CD4-positive, alpha-beta memory T cell (primary cell): Measurements from ENCODE around the gene DYNC1LI1. TPM values are rescaled to one million over a fixed set of nuclear protein-coding genes. Genes with fewer than 3 reads are reported as not detected.

Source experiments
- CTCF ChIA-PET: fragments of 350-600 bp; sonication (Branson Sonifier 250); formaldehyde crosslinking; loops from one replicate; lab custom pipeline; 2021; ENCODE audit warnings: inconsistent platforms; ENCODE audit not compliant: partially characterized antibody; lab: Charles Lee
- POLR2A ChIA-PET: fragments of 350-600 bp; sonication (Branson Sonifier 250); formaldehyde crosslinking; loops from one replicate; lab custom pipeline; 2021; ENCODE audit not compliant: partially characterized antibody; lab: Charles Lee
- DNase-seq, 5 donors: peaks; one replicate each; pipeline versions ENCODE4 v3.0.0 to v3.0.0-alpha.2; 2020 to 2022; ENCODE audit warnings: mixed read lengths in 1 of 5
- H3K27ac ChIP-seq: one replicate; pipeline ENCODE4 v1.7.0; 2013; ENCODE audit warnings: low read depth, low read length
- H3K27me3 ChIP-seq: 2 replicates; pipeline ENCODE4 v1.7.0; 2013; ENCODE audit warnings: mild to moderate bottlenecking, low read length, moderate library complexity; ENCODE audit not compliant: insufficient read depth
- H3K36me3 ChIP-seq: 2 replicates; pipeline ENCODE4 v1.7.0; 2013; ENCODE audit warnings: mild to moderate bottlenecking, low read length, moderate library complexity; ENCODE audit not compliant: insufficient read depth
- H3K4me1 ChIP-seq: 2 replicates; pipeline ENCODE4 v1.7.0; 2013; ENCODE audit warnings: mild to moderate bottlenecking, low read length, moderate library complexity; ENCODE audit not compliant: insufficient read depth
- H3K4me3 ChIP-seq, 2 donors: one replicate each; pipeline ENCODE4 v1.7.0; 2013; ENCODE audit warnings: low read length in 2 of 2, mild to moderate bottlenecking in 1 of 2
- H3K9me3 ChIP-seq, 2 donors: one replicate each; pipeline ENCODE4 v1.7.0; 2013; ENCODE audit warnings: low read length in 2 of 2, control low read depth in 1 of 2; ENCODE audit not compliant: control insufficient read depth in 1 of 2
- H3K27ac Mint-ChIP-seq, 7 donors: one replicate each; pipeline ENCODE4 v1.8.0; 2020 to 2021; ENCODE audit warnings: mixed read lengths in 7 of 7, mild to moderate bottlenecking in 6 of 7, inconsistent platforms in 3 of 7, moderate library complexity in 3 of 7
- H3K27me3 Mint-ChIP-seq, 2 donors: one replicate each; pipeline ENCODE4 v1.8.0; 2020 to 2021; ENCODE audit warnings: mixed read lengths in 2 of 2
- H3K36me3 Mint-ChIP-seq, 2 donors: one replicate each; pipeline ENCODE4 v1.8.0; 2020 to 2021; ENCODE audit warnings: mixed read lengths in 2 of 2, inconsistent platforms in 1 of 2, mild to moderate bottlenecking in 1 of 2
- H3K4me1 Mint-ChIP-seq, 4 donors: one replicate each; pipeline ENCODE4 v1.8.0; 2020 to 2021; ENCODE audit warnings: mixed read lengths in 4 of 4, mild to moderate bottlenecking in 1 of 4
- H3K4me3 Mint-ChIP-seq, 8 donors: one replicate each; pipeline ENCODE4 v1.8.0; 2020 to 2021; ENCODE audit warnings: mixed read lengths in 8 of 8, mild to moderate bottlenecking in 7 of 8, moderate library complexity in 6 of 8, inconsistent platforms in 3 of 8
- H3K9me3 Mint-ChIP-seq, 8 donors: one replicate each; pipeline ENCODE4 v1.8.0; 2020 to 2021; ENCODE audit warnings: mixed read lengths in 8 of 8, mild to moderate bottlenecking in 5 of 8, inconsistent platforms in 3 of 8, moderate library complexity in 1 of 8
- intact Hi-C: fragments of 100-400 bp; cut with micrococcal nuclease; formaldehyde crosslinking; loops from one replicate; pipeline ENCODE4 v1.15.1; 2023
- polyA plus RNA-seq, 2 donors: library from polyadenylated mRNA; unstranded; fragments of 300-500 nt; fragmentation: Illumina TruSeq; gene quantifications; one replicate each; pipeline ENCODE4 v1.2.3, GENCODE V29; 2021
- total RNA-seq, 2 experiments: library from RNA; stranded (reverse); gene quantifications; one replicate each; pipeline ENCODE4 v1.2.3, GENCODE V29; 2021

The DYNC1LI1 gene
- total RNA-seq (10 to 100 TPM; 28.4 to 30.1 TPM), polyA plus RNA-seq (10 to 100 TPM; 25.1 to 29.1 TPM)

GRCh38 chr3:32570421-32571191, at the start of gene DYNC1LI1:
TSS of gene DYNC1LI1 (minus strand) at chr3:32570858. CDS start at chr3:32570770, 88 bp downstream.
- CTCF ChIA-PET: interaction anchor here (0.7 to 1.1 kb wide), 2 partner anchors 15 to 115 kb away, joined by 3 to 4 read pairs; partner anchors contain the start of gene CNOT10
- POLR2A ChIA-PET: interaction anchor here (0.9 to 2.7 kb wide), 5 partner anchors 10 to 870 kb away, joined by 3 to 14 read pairs (median 3); partner anchors contain the start of genes CNOT10 and UBP1
- peaks cover 0 to 2% of the 10 kb centered on the region in 2 donors for H3K36me3 Mint-ChIP-seq
- H3K4me1 Mint-ChIP-seq: peaks cover 20 to 42% (median 28%) of the 10 kb centered on the region in 4 donors
- DNase-seq: peak; percentile 89 to 90 (median 90)
- H3K27me3 Mint-ChIP-seq: no peaks in the 10 kb centered on the region
- Histone ChIP-seq H3K9me3 (no peaks in the 10 kb centered on the region), H3K4me1 (peaks cover 32% of the 10 kb centered on the region), H3K27me3 (no peaks in the 10 kb centered on the region), H3K36me3 (no peaks in the 10 kb centered on the region), H3K4me3 (peak within 1 kb of the TSS; percentile 90 to 93), H3K27ac (peak within 1 kb of the TSS; percentile 81)
- intact Hi-C loops: loop anchor here (1.0 to 5.0 kb wide), 6 partner anchors 8 to 870 kb away; partner anchors contain the start of genes CMTM6, CNOT10, GPD1L and UBP1
- peak within 1 kb of the TSS; percentile 56 to 97 (median 93) for H3K27ac Mint-ChIP-seq
- peak within 1 kb of the TSS; percentile 91 to 97 (median 94) for H3K4me3 Mint-ChIP-seq
- H3K9me3 Mint-ChIP-seq: no peaks in the 10 kb centered on the region

- no peaks in the 10 kb centered on the region for H3K27me3 ChIP-seq
- no peak for DNase-seq
- no peak overlapping the region for H3K4me3 ChIP-seq
- Mint-ChIP-seq H3K36me3 (no peaks in the 10 kb centered on the region), H3K4me3 (no peak overlapping the region), H3K9me3 (peaks cover 0 to 24% (median 7%) of the 10 kb centered on the region in 8 donors), H3K27ac (no peak overlapping the region), H3K4me1 (no peaks in the 10 kb centered on the region), H3K27me3 (peaks cover 1 to 3% of the 10 kb centered on the region in 2 donors)
- ChIA-PET CTCF (interaction anchor here (0.6 kb wide), 1 partner anchor 107 kb away, joined by 4 read pairs; no protein-coding TSS in a partner anchor), POLR2A (no interaction called here)
- no peaks in the 10 kb centered on the region for H3K4me1 ChIP-seq
- H3K27ac ChIP-seq: no peak overlapping the region
- H3K9me3 ChIP-seq: no peaks in the 10 kb centered on the region
- H3K36me3 ChIP-seq: no peaks in the 10 kb centered on the region
- intact Hi-C loops: no loop called here
Measured at GRCh38 chr3:32619395-32619794, 48.7 kb upstream of the DYNC1LI1 start.

GRCh38 chr3:32616267-32616962, 45.8 kb upstream of the DYNC1LI1 start:
- no peak overlapping the region for H3K4me3 Mint-ChIP-seq
- POLR2A ChIA-PET: no interaction called here
- Histone ChIP-seq H3K9me3 (no peaks in the 10 kb centered on the region), H3K27me3 (no peaks in the 10 kb centered on the region), H3K27ac (no peak overlapping the region), H3K36me3 (no peaks in the 10 kb centered on the region), H3K4me3 (no peak overlapping the region), H3K4me1 (no peaks in the 10 kb centered on the region)
- intact Hi-C loops: no loop called here
- CTCF ChIA-PET: no interaction called here
- H3K9me3 Mint-ChIP-seq: peaks cover 0 to 24% (median 7%) of the 10 kb centered on the region in 8 donors
- H3K27me3 Mint-ChIP-seq: peaks cover 6 to 7% of the 10 kb centered on the region in 2 donors
- no peaks in the 10 kb centered on the region for H3K4me1 Mint-ChIP-seq
- no peak for DNase-seq
- H3K27ac Mint-ChIP-seq: no peak overlapping the region
- no peaks in the 10 kb centered on the region for H3K36me3 Mint-ChIP-seq

GRCh38 chr3:32614956-32615355, 44.3 kb upstream of the DYNC1LI1 start:
- peaks cover 7 to 9% of the 10 kb centered on the region in 2 donors for H3K27me3 Mint-ChIP-seq
- DNase-seq: no peak
- H3K4me1 ChIP-seq: no peaks in the 10 kb centered on the region
- no peaks in the 10 kb centered on the region for H3K36me3 ChIP-seq
- no peak overlapping the region for H3K27ac ChIP-seq
- POLR2A ChIA-PET: interaction anchor here (1.0 kb wide), 1 partner anchor 47 kb away, joined by 4 read pairs; no protein-coding TSS in a partner anchor
- no peaks in the 10 kb centered on the region for H3K36me3 Mint-ChIP-seq
- H3K9me3 Mint-ChIP-seq: peaks cover 0 to 14% (median 4%) of the 10 kb centered on the region in 8 donors
- no peak overlapping the region for H3K4me3 Mint-ChIP-seq
- H3K27me3 ChIP-seq: no peaks in the 10 kb centered on the region
- no peak overlapping the region for H3K27ac Mint-ChIP-seq
- intact Hi-C loops: no loop called here
- no peak overlapping the region for H3K4me3 ChIP-seq
- no peaks in the 10 kb centered on the region for H3K4me1 Mint-ChIP-seq
- CTCF ChIA-PET: no interaction called here
- H3K9me3 ChIP-seq: no peaks in the 10 kb centered on the region

- H3K4me3 ChIP-seq: no peak overlapping the region
- Mint-ChIP-seq H3K27me3 (peaks cover 6 to 7% of the 10 kb centered on the region in 2 donors), H3K4me3 (no peak overlapping the region), H3K27ac (no peak overlapping the region), H3K9me3 (no peaks in the 10 kb centered on the region), H3K4me1 (no peaks in the 10 kb centered on the region), H3K36me3 (no peaks in the 10 kb centered on the region)
- H3K9me3 ChIP-seq: no peaks in the 10 kb centered on the region
- intact Hi-C loops: no loop called here
- H3K27ac ChIP-seq: no peak overlapping the region
- CTCF ChIA-PET: no interaction called here
- no peaks in the 10 kb centered on the region for H3K27me3 ChIP-seq
- POLR2A ChIA-PET: no interaction called here
- no peaks in the 10 kb centered on the region for H3K4me1 ChIP-seq
- no peaks in the 10 kb centered on the region for H3K36me3 ChIP-seq
- no peak for DNase-seq
Measured at GRCh38 chr3:32613183-32613582, 42.5 kb upstream of the DYNC1LI1 start.

GRCh38 chr3:32612547-32612946, 41.9 kb upstream of the DYNC1LI1 start:
- Mint-ChIP-seq H3K27ac (no peak overlapping the region), H3K9me3 (no peaks in the 10 kb centered on the region), H3K4me1 (no peaks in the 10 kb centered on the region), H3K4me3 (no peak overlapping the region), H3K36me3 (no peaks in the 10 kb centered on the region), H3K27me3 (peaks cover 6 to 7% of the 10 kb centered on the region in 2 donors)
- Histone ChIP-seq H3K4me1 (no peaks in the 10 kb centered on the region), H3K9me3 (no peaks in the 10 kb centered on the region), H3K36me3 (no peaks in the 10 kb centered on the region), H3K4me3 (no peak overlapping the region), H3K27me3 (no peaks in the 10 kb centered on the region), H3K27ac (no peak overlapping the region)
- POLR2A ChIA-PET: no interaction called here
- CTCF ChIA-PET: no interaction called here
- intact Hi-C loops: no loop called here
- no peak for DNase-seq

GRCh38 chr3:32607522-32607921, 36.9 kb upstream of the DYNC1LI1 start:
- H3K36me3 Mint-ChIP-seq: no peaks in the 10 kb centered on the region
- H3K36me3 ChIP-seq: no peaks in the 10 kb centered on the region
- no peak overlapping the region for H3K4me3 Mint-ChIP-seq
- H3K4me1 Mint-ChIP-seq: no peaks in the 10 kb centered on the region
- H3K27ac ChIP-seq: no peak overlapping the region
- no peaks in the 10 kb centered on the region for H3K27me3 ChIP-seq
- H3K27me3 Mint-ChIP-seq: peaks cover 3 to 5% of the 10 kb centered on the region in 2 donors
- no peaks in the 10 kb centered on the region for H3K9me3 Mint-ChIP-seq
- no peak for DNase-seq
- ChIA-PET POLR2A (no interaction called here), CTCF (no interaction called here)
- intact Hi-C loops: no loop called here
- H3K4me3 ChIP-seq: no peak overlapping the region
- no peak overlapping the region for H3K27ac Mint-ChIP-seq
- no peaks in the 10 kb centered on the region for H3K4me1 ChIP-seq
- no peaks in the 10 kb centered on the region for H3K9me3 ChIP-seq
